ENCODE data around the gene NFATC2. TPM values are rescaled to one million over a fixed set of nuclear protein-coding genes. Genes with fewer than 3 reads are reported as not detected.
A peak's percentile ranks its signal among the peaks of the same experiment; 100 is the strongest.

Gene NFATC2
- total RNA-seq, 4 donors from 2014 or later: 1.6 to 3.9 (median 2.8) TPM

DNA sequence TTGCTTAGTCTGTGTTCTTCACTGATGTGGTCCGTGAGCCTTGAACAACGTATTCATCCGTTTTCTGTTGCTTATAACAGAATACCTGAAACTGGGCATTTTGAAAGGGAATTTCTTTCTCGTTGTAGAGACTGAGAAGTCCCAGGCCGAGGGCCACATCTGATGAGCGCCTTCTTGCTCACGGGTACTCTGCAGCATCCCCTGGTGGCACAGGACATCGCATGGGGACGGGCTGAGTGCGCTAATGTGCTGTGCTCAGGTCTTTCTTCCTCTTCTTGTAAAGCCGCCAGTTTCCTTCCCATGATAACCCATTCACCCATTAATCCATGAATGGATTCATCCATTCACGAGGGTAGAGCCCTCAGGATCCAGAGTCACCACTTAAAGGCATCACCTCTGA, 161.0 kb downstream of the NFATC2 start:
- DNase-seq (no peak), ATAC-seq (no peak)
- H3K27ac ChIP-seq: no peak overlapping the region
- H3K27me3 ChIP-seq: no peaks in the 10 kb centered on the region
- H3K9me3 ChIP-seq: no peaks in the 10 kb centered on the region
- TF ChIP-seq POLR2A (IDR thresholded peaks at IDR 0.05): no peak
- TF ChIP-seq, protein P1, sequence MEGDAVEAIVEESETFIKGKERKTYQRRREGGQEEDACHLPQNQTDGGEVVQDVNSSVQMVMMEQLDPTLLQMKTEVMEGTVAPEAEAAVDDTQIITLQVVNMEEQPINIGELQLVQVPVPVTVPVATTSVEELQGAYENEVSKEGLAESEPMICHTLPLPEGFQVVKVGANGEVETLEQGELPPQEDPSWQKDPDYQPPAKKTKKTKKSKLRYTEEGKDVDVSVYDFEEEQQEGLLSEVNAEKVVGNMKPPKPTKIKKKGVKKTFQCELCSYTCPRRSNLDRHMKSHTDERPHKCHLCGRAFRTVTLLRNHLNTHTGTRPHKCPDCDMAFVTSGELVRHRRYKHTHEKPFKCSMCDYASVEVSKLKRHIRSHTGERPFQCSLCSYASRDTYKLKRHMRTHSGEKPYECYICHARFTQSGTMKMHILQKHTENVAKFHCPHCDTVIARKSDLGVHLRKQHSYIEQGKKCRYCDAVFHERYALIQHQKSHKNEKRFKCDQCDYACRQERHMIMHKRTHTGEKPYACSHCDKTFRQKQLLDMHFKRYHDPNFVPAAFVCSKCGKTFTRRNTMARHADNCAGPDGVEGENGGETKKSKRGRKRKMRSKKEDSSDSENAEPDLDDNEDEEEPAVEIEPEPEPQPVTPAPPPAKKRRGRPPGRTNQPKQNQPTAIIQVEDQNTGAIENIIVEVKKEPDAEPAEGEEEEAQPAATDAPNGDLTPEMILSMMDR (IDR thresholded peaks at IDR 0.05 in 4 of 5, conservative IDR thresholded peaks at IDR 0.05 in 1 of 5): no peak
- H3K4me3 ChIP-seq: no peak overlapping the region
- peaks cover 9 to 14% of the 10 kb centered on the region in 2 donors for H3K4me1 ChIP-seq
- intact Hi-C loops (cut with DNase I; ENCODE audit: low total_unique reads) (no loop called here), in situ Hi-C loops (cut with MboI; ENCODE audit: low sequenced_read_pairs in 4 of 4) (no loop called here)
- H3K36me3 ChIP-seq: no peaks in the 10 kb centered on the region

DNA sequence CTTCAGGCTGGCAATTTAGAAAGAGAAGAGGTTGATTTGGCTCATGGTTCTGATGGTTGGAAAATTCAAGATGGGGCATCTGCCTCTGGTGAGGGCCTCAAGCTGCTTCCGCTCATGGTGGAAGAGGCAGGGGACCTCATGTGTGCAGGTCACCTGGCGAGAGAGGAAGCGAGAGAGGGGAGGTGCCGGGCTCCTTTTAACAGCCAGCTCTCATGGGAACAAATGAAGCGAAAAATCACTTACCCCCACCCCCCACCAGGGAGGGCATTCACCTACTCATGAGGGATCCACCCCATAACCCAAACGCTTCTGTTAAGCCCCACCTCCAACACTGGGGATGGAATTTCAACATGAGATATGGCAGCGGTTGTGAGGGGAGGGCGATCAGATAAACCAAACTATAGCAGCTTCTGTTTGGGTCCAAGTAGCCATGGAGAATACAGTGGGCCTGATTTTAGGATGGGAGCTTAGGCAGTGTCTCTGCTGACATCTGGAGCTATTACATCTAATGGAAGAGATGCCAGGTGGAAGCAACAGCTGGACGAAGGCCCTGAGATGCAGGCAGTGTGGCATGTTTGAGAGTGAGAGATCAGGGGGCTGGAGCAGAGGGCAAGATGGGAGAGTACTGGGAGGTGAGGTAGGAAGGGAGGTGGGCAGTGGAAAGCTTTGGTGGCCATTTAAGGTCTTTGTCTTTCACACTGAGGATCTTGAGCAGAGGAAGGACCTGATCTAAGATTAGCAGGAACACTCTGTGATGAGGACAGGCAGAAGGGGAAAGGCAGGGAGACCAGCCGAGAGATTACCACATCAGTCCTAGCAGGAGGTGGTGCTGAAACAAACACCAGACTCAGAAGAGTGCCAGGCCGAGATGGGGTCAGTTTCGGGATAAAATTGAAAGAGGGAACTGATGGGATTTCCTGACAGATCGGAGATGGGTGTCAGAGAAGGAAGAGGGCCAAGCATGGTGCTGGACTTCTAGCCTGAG, 161.8 kb downstream of the NFATC2 start:
- no peak for TF ChIP-seq POLR2A (IDR thresholded peaks at IDR 0.05)
- TF ChIP-seq, protein P1 (IDR thresholded peaks at IDR 0.05 in 4 of 5, conservative IDR thresholded peaks at IDR 0.05 in 1 of 5): no peak
- no peaks in the 10 kb centered on the region for H3K9me3 ChIP-seq
- peaks cover 9 to 14% of the 10 kb centered on the region in 2 donors for H3K4me1 ChIP-seq
- H3K27me3 ChIP-seq: no peaks in the 10 kb centered on the region
- H3K4me3 ChIP-seq: no peak overlapping the region
- H3K27ac ChIP-seq: peak overlapping the region in 1 of 4 donors; percentile 50
- in situ Hi-C loops (cut with MboI; ENCODE audit: low sequenced_read_pairs in 4 of 4) (no loop called here), intact Hi-C loops (cut with DNase I; ENCODE audit: low total_unique reads) (no loop called here)
- DNase-seq (no peak), ATAC-seq (peak in 1 of 2 donors; percentile 82)
- H3K36me3 ChIP-seq: no peaks in the 10 kb centered on the region

DNA sequence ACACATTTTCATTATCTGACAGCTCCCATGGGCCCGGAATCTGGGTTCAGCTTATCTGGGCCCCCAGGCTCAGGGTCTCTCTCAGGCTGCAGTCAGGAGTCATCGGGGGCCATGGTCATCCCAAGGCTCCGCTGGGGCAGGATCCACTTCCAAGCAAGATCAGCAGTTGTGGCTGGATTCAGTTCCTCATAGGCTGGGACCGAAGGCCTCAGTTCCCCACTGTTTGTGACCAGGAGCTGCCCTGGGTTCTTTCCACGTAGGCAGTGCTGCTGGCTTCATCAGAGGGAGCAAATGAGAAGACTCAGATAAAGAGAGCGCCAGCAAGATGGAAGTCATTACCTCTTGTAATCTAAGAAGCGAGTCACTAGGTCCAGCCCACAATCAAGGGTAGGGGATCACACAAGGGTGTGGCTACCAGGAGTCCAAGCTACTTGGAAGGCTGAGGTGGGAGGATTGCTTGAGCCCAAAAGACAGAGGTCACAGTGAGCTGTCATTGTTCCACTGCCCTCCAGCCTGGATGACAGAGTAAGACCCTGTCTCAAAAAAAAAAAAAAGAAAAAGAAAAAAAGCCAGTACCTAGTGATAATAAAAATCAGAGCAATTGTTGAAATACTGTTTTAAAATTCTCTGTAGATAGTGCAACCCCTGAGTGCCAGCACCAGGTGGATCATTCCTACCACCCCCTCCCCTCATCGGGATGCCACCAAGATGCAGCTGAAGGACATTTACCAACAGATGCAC, 162.7 kb downstream of the NFATC2 start:
- H3K4me1 ChIP-seq: peaks cover 9 to 11% of the 10 kb centered on the region in 2 donors
- H3K36me3 ChIP-seq: no peaks in the 10 kb centered on the region
- no peak for ATAC-seq
- H3K9me3 ChIP-seq: no peaks in the 10 kb centered on the region
- in situ Hi-C loops (cut with MboI; ENCODE audit: low sequenced_read_pairs in 4 of 4): loop anchor here in 1 of 4 donors (10.0 kb wide), 1 partner anchor 215 kb away; no protein-coding TSS in a partner anchor
- H3K27me3 ChIP-seq: no peaks in the 10 kb centered on the region
- H3K4me3 ChIP-seq: no peak overlapping the region
- intact Hi-C loops (cut with DNase I; ENCODE audit: low total_unique reads): no loop called here
- no peak overlapping the region for H3K27ac ChIP-seq
- DNase-seq: no peak
- TF ChIP-seq, protein P1 (IDR thresholded peaks at IDR 0.05 in 4 of 5, conservative IDR thresholded peaks at IDR 0.05 in 1 of 5): no peak
- TF ChIP-seq POLR2A (IDR thresholded peaks at IDR 0.05): no peak

GRCh38 chr20:51378171-51378928, 164.2 kb downstream of the NFATC2 start:
- Histone ChIP-seq H3K4me1 (peaks cover 7 to 8% of the 10 kb centered on the region in 2 donors), H3K9me3 (no peaks in the 10 kb centered on the region), H3K27ac (no peak overlapping the region), H3K4me3 (no peak overlapping the region), H3K36me3 (no peaks in the 10 kb centered on the region), H3K27me3 (no peaks in the 10 kb centered on the region)
- DNase-seq: no peak
- in situ Hi-C loops (cut with MboI; ENCODE audit: low sequenced_read_pairs in 4 of 4) (loop anchor here in 1 of 4 donors (10.0 kb wide), 1 partner anchor 216 kb away; no protein-coding TSS in a partner anchor), intact Hi-C loops (cut with DNase I; ENCODE audit: low total_unique reads) (no loop called here)
- TF ChIP-seq, protein P1 (IDR thresholded peaks at IDR 0.05 in 4 of 5, conservative IDR thresholded peaks at IDR 0.05 in 1 of 5): no peak
- TF ChIP-seq POLR2A (IDR thresholded peaks at IDR 0.05): no peak
- ATAC-seq: no peak
